Activated CD8-positive, alpha-beta memory T cell treated with anti-CD3 and anti-CD28 coated beads, Interleukin-2, amount 50 U/mL, for 24 hours (primary cell): ENCODE results near the gene ARL6IP4.

Source experiments
- DNase-seq: peaks from one replicate; pipeline ENCODE4 v3.0.0-alpha.2; 2020; ENCODE audit errors: extremely low read depth

The ARL6IP4 gene

GRCh38 chr12:122958198-122958888 is 22.1 kb upstream of the ARL6IP4 start:
- DNase-seq = no peak

GRCh38 chr12:122959566-122960192 is 20.8 kb upstream of the ARL6IP4 start:
- DNase-seq = no peak

- DNase-seq = no peak
Observed at GRCh38 chr12:122960193-122960569, 20.3 kb upstream of the ARL6IP4 start.

GRCh38 chr12:122961531-122962329 is 18.8 kb upstream of the ARL6IP4 start:
- DNase-seq = no peak

- DNase-seq = no peak
Observed at GRCh38 chr12:122963941-122964265, 16.6 kb upstream of the ARL6IP4 start.

GRCh38 chr12:122964439-122965257 is 15.8 kb upstream of the ARL6IP4 start:
- no peak for DNase-seq

- DNase-seq = no peak
Observed at GRCh38 chr12:122965321-122965751, 15.1 kb upstream of the ARL6IP4 start.

GRCh38 chr12:122965851-122966742 is 14.4 kb upstream of the ARL6IP4 start, which contains the start of gene ABCB9:
Gene ABCB9, minus strand, starts transcription at chr12:122966463. Its CDS starts 6,228 bp downstream, at chr12:122960235.
- peak; percentile 84 for DNase-seq

- no peak for DNase-seq
Observed at GRCh38 chr12:122966743-122967550, 13.5 kb upstream of the ARL6IP4 start.

GRCh38 chr12:122968104-122968503 is 12.4 kb upstream of the ARL6IP4 start:
- DNase-seq = no peak

GRCh38 chr12:122969676-122970075 is 10.8 kb upstream of the ARL6IP4 start:
- no peak for DNase-seq

- DNase-seq = peak; percentile 97
Observed at GRCh38 chr12:122974274-122974891, 6.1 kb upstream of the ARL6IP4 start.

- DNase-seq = peak; percentile 89
Observed at GRCh38 chr12:122974892-122975789, 5.3 kb upstream of the ARL6IP4 start, which contains the start of gene OGFOD2. Gene OGFOD2, plus strand, starts transcription at chr12:122975244. Its CDS starts 8 bp downstream, at chr12:122975252.

GRCh38 chr12:122975790-122976647 is 4.5 kb upstream of the ARL6IP4 start:
- DNase-seq = no peak

- no peak for DNase-seq
Observed at GRCh38 chr12:122976648-122976975, 3.9 kb upstream of the ARL6IP4 start.

GRCh38 chr12:122977153-122977552 is 3.3 kb upstream of the ARL6IP4 start:
- DNase-seq = no peak

- no peak for DNase-seq
Observed at GRCh38 chr12:122977655-122978392, 2.7 kb upstream of the ARL6IP4 start.
